ENCODE data around the gene MYH16.
"Not testable (repeated sequence)": the region's sequence is repeated elsewhere in the genome, so short reads cannot be mapped to it uniquely, and the experiment has no call there.

Gene MYH16

GRCh38 chr7:99357701-99358490 lies 85.3 kb downstream of the MYH16 start:
- no peak for FAIRE-seq

GRCh38 chr7:99358521-99358920 lies 85.9 kb downstream of the MYH16 start:
- not testable (repeated sequence) for FAIRE-seq

- no peak for FAIRE-seq
These were observed 87.0 kb downstream of the MYH16 start for GRCh38 chr7:99359465-99360154.

Measured in colon (tissue), 2 donors.